Prostate gland (tissue), 2 donors: Measurements from ENCODE around the gene WFIKKN1.

ENCODE experiments used
- POLR2A ChIP-seq: fragments of 450-650 bp; IDR thresholded peaks from one replicate; pipeline ENCODE4 v1.6.1; 2016; ENCODE audit warnings: antibody characterized with exemption, mild to moderate bottlenecking
- POLR2AphosphoS5 ChIP-seq: sonication (generic); formaldehyde crosslinking; IDR thresholded peaks from one replicate; pipeline ENCODE4 v1.6.1; 2017; ENCODE audit warnings: antibody characterized with exemption
- TF ChIP-seq, protein P1 (sequence below), 4 experiments: fragments of 200-600 bp in 2 of 4; fragments of 450-650 bp in 2 of 4; sonication (generic) in 2 of 4; IDR thresholded peaks; 1 replicate in 3 of 4; 2 replicates in 1 of 4; pipeline ENCODE4 v1.5.1; 2016 to 2019; ENCODE audit warnings: antibody characterized with exemption in 4 of 4, mild to moderate bottlenecking in 2 of 4, moderate library complexity in 2 of 4

GRCh38 chr16:630815-631405 lies at the start of gene WFIKKN1:
- TF ChIP-seq, protein P1, sequence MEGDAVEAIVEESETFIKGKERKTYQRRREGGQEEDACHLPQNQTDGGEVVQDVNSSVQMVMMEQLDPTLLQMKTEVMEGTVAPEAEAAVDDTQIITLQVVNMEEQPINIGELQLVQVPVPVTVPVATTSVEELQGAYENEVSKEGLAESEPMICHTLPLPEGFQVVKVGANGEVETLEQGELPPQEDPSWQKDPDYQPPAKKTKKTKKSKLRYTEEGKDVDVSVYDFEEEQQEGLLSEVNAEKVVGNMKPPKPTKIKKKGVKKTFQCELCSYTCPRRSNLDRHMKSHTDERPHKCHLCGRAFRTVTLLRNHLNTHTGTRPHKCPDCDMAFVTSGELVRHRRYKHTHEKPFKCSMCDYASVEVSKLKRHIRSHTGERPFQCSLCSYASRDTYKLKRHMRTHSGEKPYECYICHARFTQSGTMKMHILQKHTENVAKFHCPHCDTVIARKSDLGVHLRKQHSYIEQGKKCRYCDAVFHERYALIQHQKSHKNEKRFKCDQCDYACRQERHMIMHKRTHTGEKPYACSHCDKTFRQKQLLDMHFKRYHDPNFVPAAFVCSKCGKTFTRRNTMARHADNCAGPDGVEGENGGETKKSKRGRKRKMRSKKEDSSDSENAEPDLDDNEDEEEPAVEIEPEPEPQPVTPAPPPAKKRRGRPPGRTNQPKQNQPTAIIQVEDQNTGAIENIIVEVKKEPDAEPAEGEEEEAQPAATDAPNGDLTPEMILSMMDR (IDR thresholded peaks at IDR 0.05): no peak
- TF ChIP-seq POLR2A (no peak), POLR2AphosphoS5 (no peak)
